ENCODE results near the gene TNKS1BP1. TPM values are rescaled to one million over a fixed set of nuclear protein-coding genes. Genes with fewer than 3 reads are reported as not detected.

Gene TNKS1BP1
- total and polyA plus RNA-seq, 9 of the 15 experiments (the other 6 are each of a cell fraction or from before 2014, with no cell fraction given): 1.1 to 47.2 (median 10.9) TPM

- intact Hi-C loops (cut with micrococcal nuclease): no loop called here
- Histone ChIP-seq H2AFZ (ENCODE audit: low read depth, low read length) (no peak overlapping the region), H3K4me2 (ENCODE audit: insufficient read depth, low read length) (no peak overlapping the region), H3K4me1 (replicated peaks in 1 of 2; ENCODE audit: control insufficient read depth in 2 of 2, insufficient read depth in 2 of 2, low read length in 2 of 2) (peaks cover 8 to 16% of the 10 kb centered on the region in 2 experiments; a peak in 4 of 5 replicates), H3K27ac (ENCODE audit: extremely low read depth, low read depth, low read length) (no peak overlapping the region), H4K20me1 (replicated peaks; ENCODE audit: control insufficient read depth, insufficient read depth, low read length) (no peaks in the 10 kb centered on the region), H3K9me3 (replicated peaks; ENCODE audit: control insufficient read depth, insufficient read depth, low read depth, low read length) (no peaks in the 10 kb centered on the region), H3K79me2 (ENCODE audit: control insufficient read depth, insufficient read depth, low read length) (no peaks in the 10 kb centered on the region), H3K9me1 (ENCODE audit: control insufficient read depth, insufficient read depth, low read length) (no peaks in the 10 kb centered on the region), H3K4me3 (no peak overlapping the region), H3K9ac (ENCODE audit: insufficient read depth in 1 of 2, low read depth in 2 of 2, low read length in 2 of 2) (no peak overlapping the region), H3K27me3 (ENCODE audit: control insufficient read depth in 2 of 2, insufficient read depth in 2 of 2, low read length in 2 of 2) (peaks cover 6 to 7% of the 10 kb centered on the region in 2 experiments; a peak in 1 of 5 replicates), H3K36me3 (ENCODE audit: control insufficient read depth, insufficient read depth, low read length) (no peaks in the 10 kb centered on the region)
- no peak for ATAC-seq
- FAIRE-seq: no peak
- TF ChIP-seq BACH1 (tag; IDR thresholded peaks at IDR 0.05) (no peak), PHF20 (IDR thresholded peaks at IDR 0.05; ENCODE audit: partially characterized antibody) (no peak), ESRRB (CRISPR knock-in tag; IDR thresholded peaks at IDR 0.05; ENCODE audit: borderline replicate concordance) (no peak), NELFE (IDR thresholded peaks at IDR 0.05; ENCODE audit: insufficient read depth, insufficient read length) (no peak), ZNF282 (CRISPR knock-in tag; IDR thresholded peaks at IDR 0.05) (no peak), RBM34 (IDR thresholded peaks at IDR 0.05; ENCODE audit: borderline replicate concordance, insufficient read depth, low read length) (no peak), ZNF583 (CRISPR knock-in tag; IDR thresholded peaks at IDR 0.05) (no peak), RNF2 (IDR thresholded peaks at IDR 0.05) (no peak), NR0B1 (IDR thresholded peaks at IDR 0.05; ENCODE audit: partially characterized antibody) (no peak), SETDB1 (IDR thresholded peaks at IDR 0.05; ENCODE audit: low read length) (no peak), GABPA (tag; conservative IDR thresholded peaks at IDR 0.05; ENCODE audit: low read depth) (no peak), GABPB2 (CRISPR knock-in tag; conservative IDR thresholded peaks at IDR 0.05) (no peak), TCFL5 (CRISPR knock-in tag; conservative IDR thresholded peaks at IDR 0.05) (no peak), ELF2 (CRISPR knock-in tag; IDR thresholded peaks at IDR 0.05) (no peak), CSDE1 (IDR thresholded peaks at IDR 0.05) (no peak), NEUROD1 (IDR thresholded peaks at IDR 0.05; ENCODE audit: borderline replicate concordance, low read depth, low read length, partially characterized antibody) (no peak), ZNF12 (CRISPR knock-in tag; IDR thresholded peaks at IDR 0.05) (no peak), FOXA3 (CRISPR knock-in tag; conservative IDR thresholded peaks at IDR 0.05 in 1 of 2, IDR thresholded peaks at IDR 0.05 in 1 of 2) (no peak), ELF4 (CRISPR knock-in tag; IDR thresholded peaks at IDR 0.05) (no peak), ZNF197 (CRISPR knock-in tag; IDR thresholded peaks at IDR 0.05; ENCODE audit: low read depth) (no peak)
- in situ Hi-C loops (cut with MboI): no loop called here
- no peak for DNase-seq (ENCODE audit: extremely low read depth in 1 of 4, low spot score in 3 of 4)
- ChIA-PET POLR2A (interaction anchor here (1.1 to 2.0 kb wide), 3 partner anchors 10 to 16 kb away, joined by 3 to 5 read pairs (median 3); no protein-coding TSS in a partner anchor), CTCF (ENCODE audit: low intra/inter-chr PET ratio) (no interaction called here)
- 9% methylated on average over 3 of the region's 3 CpGs for WGBS (ENCODE audit: insufficient coverage, low coverage, missing lambda C conversion rate)
- no TSS peak for BruUV-seq (replicated peaks)
These were observed 48.4 kb upstream of the TNKS1BP1 start for GRCh38 chr11:57373146-57373545.

All from K562 (cell line).